Osteoblast (primary cell): ENCODE data around the gene AAR2. TPM values are rescaled to one million over a fixed set of nuclear protein-coding genes. Genes with fewer than 3 reads are reported as not detected.

Experiments
- DNase-seq: peaks from one replicate; pipeline ENCODE4 v3.0.0; 2011; ENCODE audit warnings: low spot score, mixed read lengths; ENCODE audit not compliant: insufficient read length; ENCODE audit errors: missing footprints
- H2AFZ ChIP-seq: 2 replicates; pipeline ENCODE4 v1.6.0; 2011; ENCODE audit warnings: mild to moderate bottlenecking, low read length
- H3K27ac ChIP-seq: 2 replicates; pipeline ENCODE4 v1.5.1; 2011; ENCODE audit warnings: mild to moderate bottlenecking, low read depth, low read length, moderate library complexity
- H3K27me3 ChIP-seq: 2 replicates; pipeline ENCODE4 v1.6.0; 2012; ENCODE audit warnings: mild to moderate bottlenecking, control low read depth, inconsistent platforms, low read length, moderate library complexity; ENCODE audit not compliant: insufficient read depth
- H3K36me3 ChIP-seq: 2 replicates; pipeline ENCODE4 v1.5.1; 2011; ENCODE audit warnings: mild to moderate bottlenecking, low read length, control low read depth, moderate library complexity; ENCODE audit not compliant: insufficient read depth
- H3K4me1 ChIP-seq: 2 replicates; pipeline ENCODE4 v1.5.1; 2011; ENCODE audit warnings: mild to moderate bottlenecking, low read length, control low read depth, moderate library complexity; ENCODE audit not compliant: insufficient read depth
- H3K4me2 ChIP-seq: 2 replicates; pipeline ENCODE4 v1.6.0; 2011; ENCODE audit warnings: mild to moderate bottlenecking, low read length; ENCODE audit not compliant: insufficient read depth
- H3K4me3 ChIP-seq: fragments of 200-600 bp; sonication (generic); 3 replicates; pipeline ENCODE4 v1.5.1; 2012; ENCODE audit warnings: mild to moderate bottlenecking, low read length, inconsistent platforms; ENCODE audit not compliant: insufficient read depth
- H3K79me2 ChIP-seq: 2 replicates; pipeline ENCODE4 v1.6.0; 2012; ENCODE audit warnings: mild to moderate bottlenecking, low read length, control low read depth, inconsistent platforms; ENCODE audit not compliant: insufficient read depth
- H3K9me3 ChIP-seq: 2 replicates; pipeline ENCODE4 v1.5.1; 2011; ENCODE audit warnings: low read depth, low read length, control low read depth
- H4K20me1 ChIP-seq: 2 replicates; pipeline ENCODE4 v1.6.0; 2012; ENCODE audit warnings: mild to moderate bottlenecking, low read length, control low read depth; ENCODE audit not compliant: insufficient read depth
- total RNA-seq: library from RNA; depleted of rRNA; stranded (reverse); fragments of >200 nt; gene quantifications from 2 replicates; pipeline ENCODE4 v1.2.3, GENCODE V29; 2012
- TF ChIP-seq, protein P1 (sequence below): IDR thresholded peaks from 2 replicates; pipeline ENCODE4 v1.5.1; 2011; ENCODE audit warnings: mild to moderate bottlenecking, low read depth, low read length, moderate library complexity; ENCODE audit errors: extremely low read depth

AAR2 gene
- total RNA-seq, 1 donor = 29.0 TPM

- Histone ChIP-seq H3K79me2 (no peaks in the 10 kb centered on the region), H2AFZ (no peak overlapping the region), H3K9me3 (no peaks in the 10 kb centered on the region), H3K4me2 (no peak overlapping the region), H3K27me3 (peaks cover 33% of the 10 kb centered on the region), H3K4me1 (no peaks in the 10 kb centered on the region), H4K20me1 (no peaks in the 10 kb centered on the region), H3K27ac (no peak overlapping the region), H3K36me3 (no peaks in the 10 kb centered on the region), H3K4me3 (no peak overlapping the region)
- no peak for DNase-seq
- TF ChIP-seq, protein P1, sequence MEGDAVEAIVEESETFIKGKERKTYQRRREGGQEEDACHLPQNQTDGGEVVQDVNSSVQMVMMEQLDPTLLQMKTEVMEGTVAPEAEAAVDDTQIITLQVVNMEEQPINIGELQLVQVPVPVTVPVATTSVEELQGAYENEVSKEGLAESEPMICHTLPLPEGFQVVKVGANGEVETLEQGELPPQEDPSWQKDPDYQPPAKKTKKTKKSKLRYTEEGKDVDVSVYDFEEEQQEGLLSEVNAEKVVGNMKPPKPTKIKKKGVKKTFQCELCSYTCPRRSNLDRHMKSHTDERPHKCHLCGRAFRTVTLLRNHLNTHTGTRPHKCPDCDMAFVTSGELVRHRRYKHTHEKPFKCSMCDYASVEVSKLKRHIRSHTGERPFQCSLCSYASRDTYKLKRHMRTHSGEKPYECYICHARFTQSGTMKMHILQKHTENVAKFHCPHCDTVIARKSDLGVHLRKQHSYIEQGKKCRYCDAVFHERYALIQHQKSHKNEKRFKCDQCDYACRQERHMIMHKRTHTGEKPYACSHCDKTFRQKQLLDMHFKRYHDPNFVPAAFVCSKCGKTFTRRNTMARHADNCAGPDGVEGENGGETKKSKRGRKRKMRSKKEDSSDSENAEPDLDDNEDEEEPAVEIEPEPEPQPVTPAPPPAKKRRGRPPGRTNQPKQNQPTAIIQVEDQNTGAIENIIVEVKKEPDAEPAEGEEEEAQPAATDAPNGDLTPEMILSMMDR = no peak
These were observed 48.5 kb downstream of the AAR2 start for GRCh38 chr20:36284751-36285150.

- Histone ChIP-seq H3K4me1 (no peaks in the 10 kb centered on the region), H2AFZ (no peak overlapping the region), H3K4me2 (no peak overlapping the region), H3K36me3 (no peaks in the 10 kb centered on the region), H3K4me3 (no peak overlapping the region), H3K27ac (no peak overlapping the region), H3K27me3 (peaks cover 32% of the 10 kb centered on the region), H3K79me2 (no peaks in the 10 kb centered on the region), H4K20me1 (no peaks in the 10 kb centered on the region), H3K9me3 (no peaks in the 10 kb centered on the region)
- TF ChIP-seq, protein P1 = no peak
- DNase-seq = no peak
These were observed 49.6 kb downstream of the AAR2 start for GRCh38 chr20:36285746-36286447.

- Histone ChIP-seq H4K20me1 (no peaks in the 10 kb centered on the region), H3K9me3 (no peaks in the 10 kb centered on the region), H3K4me1 (no peaks in the 10 kb centered on the region), H3K27me3 (peaks cover 27% of the 10 kb centered on the region), H3K4me3 (no peak overlapping the region), H3K36me3 (no peaks in the 10 kb centered on the region), H3K79me2 (no peaks in the 10 kb centered on the region), H3K4me2 (no peak overlapping the region), H3K27ac (no peak overlapping the region), H2AFZ (no peak overlapping the region)
- no peak for DNase-seq
- TF ChIP-seq, protein P1 = no peak
These were observed 61.4 kb downstream of the AAR2 start for GRCh38 chr20:36297656-36298055.

DNA sequence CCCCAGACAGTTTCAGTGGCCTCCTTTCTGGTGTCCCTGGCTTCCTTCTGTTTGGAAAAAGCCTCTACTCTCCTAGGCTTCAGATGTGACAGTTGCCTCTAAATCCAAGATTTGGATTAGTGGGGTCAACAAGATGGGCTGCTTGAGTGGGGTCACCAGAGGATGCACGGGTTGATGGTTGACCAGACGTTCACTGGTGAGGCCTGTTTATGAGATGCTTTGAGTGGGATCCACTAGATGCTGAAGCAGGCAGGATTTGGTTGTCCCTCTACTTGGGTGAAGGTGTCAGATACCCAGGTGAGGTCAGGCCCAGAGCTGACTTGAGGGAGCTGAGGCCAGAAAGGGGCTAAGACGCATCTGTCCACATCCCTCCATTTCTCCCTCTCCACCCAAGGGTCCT is 61.8 kb downstream of the AAR2 start:
- H3K9me3 ChIP-seq = no peaks in the 10 kb centered on the region
- no peaks in the 10 kb centered on the region for H3K4me1 ChIP-seq
- TF ChIP-seq, protein P1 = no peak
- no peaks in the 10 kb centered on the region for H4K20me1 ChIP-seq
- H3K4me2 ChIP-seq = no peak overlapping the region
- no peak overlapping the region for H2AFZ ChIP-seq
- H3K36me3 ChIP-seq = no peaks in the 10 kb centered on the region
- no peaks in the 10 kb centered on the region for H3K79me2 ChIP-seq
- peaks cover 31% of the 10 kb centered on the region for H3K27me3 ChIP-seq
- H3K4me3 ChIP-seq = no peak overlapping the region
- DNase-seq = no peak
- H3K27ac ChIP-seq = no peak overlapping the region
